Daoy (cell line): ENCODE data around the gene CDYL. TPM values are rescaled to one million over a fixed set of nuclear protein-coding genes. Genes with fewer than 3 reads are reported as not detected.
A peak's percentile ranks its signal among the peaks of the same experiment; 100 is the strongest.

ENCODE experiments used
- DNase-seq: peaks from one replicate; pipeline ENCODE4 v3.0.0-alpha.2; 2015; ENCODE audit warnings: low read depth
- total RNA-seq: library from RNA; depleted of rRNA; stranded (reverse); fragments of >200 nt; shearing (Covaris generic); gene quantifications from 2 replicates; pipeline ENCODE4 v1.2.3, GENCODE V29; 2014

The CDYL gene
- total RNA-seq, 1 experiment from 2014 or later, result 22.9 TPM

- DNase-seq, result no peak
Measured at GRCh38 chr6:4932228-4932903, 156.2 kb downstream of the CDYL start.

- DNase-seq, result no peak
Measured at GRCh38 chr6:4935486-4935885, 159.3 kb downstream of the CDYL start.

- DNase-seq, result no peak
Measured at GRCh38 chr6:4935975-4936680, 159.9 kb downstream of the CDYL start.

GRCh38 chr6:4936681-4937041 lies 160.5 kb downstream of the CDYL start:
- DNase-seq, result peak; percentile 43

- no peak for DNase-seq
Measured at GRCh38 chr6:4937414-4937813, 161.2 kb downstream of the CDYL start.

- no peak for DNase-seq
Measured at GRCh38 chr6:4939241-4939640, 163.0 kb downstream of the CDYL start.

- DNase-seq, result peak; percentile 24
Measured at GRCh38 chr6:4940416-4940815, 164.2 kb downstream of the CDYL start.

GRCh38 chr6:4941782-4942672 lies 165.8 kb downstream of the CDYL start:
- peak; percentile 95 for DNase-seq

GRCh38 chr6:4942673-4943009 lies 166.4 kb downstream of the CDYL start:
- no peak for DNase-seq

GRCh38 chr6:4943716-4944115 lies 167.5 kb downstream of the CDYL start:
- DNase-seq, result no peak

- DNase-seq, result no peak
Measured at GRCh38 chr6:4944325-4944724, 168.1 kb downstream of the CDYL start.

- no peak for DNase-seq
Measured at GRCh38 chr6:4946521-4946920, 170.3 kb downstream of the CDYL start.

GRCh38 chr6:4947716-4948115 lies 171.5 kb downstream of the CDYL start:
- no peak for DNase-seq

GRCh38 chr6:4948781-4949450 lies 172.7 kb downstream of the CDYL start:
- DNase-seq, result no peak

GRCh38 chr6:4950076-4950475 lies 173.9 kb downstream of the CDYL start:
- DNase-seq, result no peak

- peak; percentile 31 for DNase-seq
Measured at GRCh38 chr6:4950836-4951533, 174.8 kb downstream of the CDYL start.

- no peak for DNase-seq
Measured at GRCh38 chr6:4953440-4953839, 177.2 kb downstream of the CDYL start.

GRCh38 chr6:4956625-4957024 lies 180.4 kb downstream of the CDYL start:
- DNase-seq, result no peak

- DNase-seq, result no peak
Measured at GRCh38 chr6:4957521-4958231, 181.5 kb downstream of the CDYL start.

GRCh38 chr6:4958624-4959023 lies 182.4 kb downstream of the CDYL start:
- DNase-seq, result no peak
